A673 (cell line): ENCODE data around the gene CUX1.

Experiments used
- CTCF ChIP-seq: fragments of 300-800, 200-600 bp; sonication (generic); conservative IDR thresholded peaks from 2 replicates; pipeline ENCODE4 v1.5.1; 2017; ENCODE audit warnings: low read depth, mild to moderate bottlenecking, antibody characterized with exemption, low read length, moderate library complexity, mixed read lengths
- EZH2 ChIP-seq: fragments of 200-600 bp; sonication (generic); IDR thresholded peaks from 2 replicates; pipeline ENCODE4 v1.6.1; 2017; ENCODE audit warnings: borderline replicate concordance, low read depth, mild to moderate bottlenecking, mixed read lengths, antibody characterized with exemption, low read length; ENCODE audit not compliant: poor library complexity, severe bottlenecking

GRCh38 chr7:102317231-102318059 is 500.0 kb downstream of the CUX1 start:
- no peak for TF ChIP-seq CTCF
- TF ChIP-seq EZH2: no peak
